ENCODE data around the gene ANKMY1. TPM values are rescaled to one million over a fixed set of nuclear protein-coding genes. Genes with fewer than 3 reads are reported as not detected.

ANKMY1 gene
- total and polyA plus RNA-seq, 2 donors (not counting 1 experiment from before 2014, with no cell fraction given): 51.7 to 72.1 TPM

GRCh38 chr2:240596491-240596931 is 38.7 kb upstream of the ANKMY1 start:
- intact Hi-C loops (cut with micrococcal nuclease): no loop called here
- no peaks in the 10 kb centered on the region for H3K4me1 Mint-ChIP-seq
- no peak overlapping the region for H3K27ac ChIP-seq (ENCODE audit: low read length in 2 of 2)
- H3K4me2 ChIP-seq (replicated peaks; ENCODE audit: low read depth, low read length, poor library complexity, severe bottlenecking): no peak overlapping the region
- no peak overlapping the region for H3K27ac Mint-ChIP-seq
- WGBS (ENCODE audit: insufficient coverage): 88% methylated on average over 22 of the region's 23 CpGs
- peaks cover 33% of the 10 kb centered on the region for H3K79me2 ChIP-seq (ENCODE audit: control insufficient read depth, insufficient read depth, low read length)
- H3K9me3 Mint-ChIP-seq (ENCODE audit: insufficient read depth): no peaks in the 10 kb centered on the region
- no peak overlapping the region for H3K4me3 ChIP-seq (ENCODE audit: control extremely low read depth in 1 of 5, extremely low read depth in 1 of 5, insufficient read depth in 1 of 5, low read depth in 2 of 5, low read length in 4 of 5)
- H3K9me3 ChIP-seq (ENCODE audit: control extremely low read depth in 1 of 3, control insufficient read depth in 2 of 3, insufficient read depth in 1 of 3, low read length in 2 of 3): no peaks in the 10 kb centered on the region
- ChIA-PET CTCF (no interaction called here), POLR2A (no interaction called here)
- peaks cover 0 to 38% of the 10 kb centered on the region in 2 experiments for H3K36me3 ChIP-seq (replicated peaks in 1 of 2; ENCODE audit: control extremely low read depth in 1 of 2, control insufficient read depth in 1 of 2, extremely low read depth in 1 of 2, insufficient read depth in 2 of 2, low read length in 1 of 2)
- no peaks in the 10 kb centered on the region for H3K4me1 ChIP-seq (ENCODE audit: control insufficient read depth in 2 of 2, insufficient read depth in 2 of 2, low read length in 2 of 2)
- DNase-seq (no peak), ATAC-seq (ENCODE audit: low read depth) (no peak)
- peaks cover 49% of the 10 kb centered on the region for H4K20me1 ChIP-seq (ENCODE audit: control insufficient read depth, insufficient read depth, low read length, poor library complexity, severe bottlenecking)
- TF ChIP-seq EZH2 (IDR thresholded peaks at IDR 0.05; ENCODE audit: borderline replicate concordance, insufficient read depth, low read depth, low read length, poor library complexity, severe bottlenecking) (no peak), CTCF (IDR thresholded peaks at IDR 0.05) (no peak)
- no peaks in the 10 kb centered on the region for H3K27me3 Mint-ChIP-seq
- no peak overlapping the region for H3K9ac ChIP-seq (ENCODE audit: low read length)
- no peak overlapping the region for H3K4me3 Mint-ChIP-seq
- no peak overlapping the region for H2AFZ ChIP-seq (ENCODE audit: insufficient read depth, low read depth, low read length, poor library complexity, severe bottlenecking)
- no peaks in the 10 kb centered on the region for H3K27me3 ChIP-seq (replicated peaks in 1 of 4; ENCODE audit: control extremely low read depth in 1 of 4, control insufficient read depth in 3 of 4, insufficient read depth in 4 of 4, low read length in 3 of 4)

DNA sequence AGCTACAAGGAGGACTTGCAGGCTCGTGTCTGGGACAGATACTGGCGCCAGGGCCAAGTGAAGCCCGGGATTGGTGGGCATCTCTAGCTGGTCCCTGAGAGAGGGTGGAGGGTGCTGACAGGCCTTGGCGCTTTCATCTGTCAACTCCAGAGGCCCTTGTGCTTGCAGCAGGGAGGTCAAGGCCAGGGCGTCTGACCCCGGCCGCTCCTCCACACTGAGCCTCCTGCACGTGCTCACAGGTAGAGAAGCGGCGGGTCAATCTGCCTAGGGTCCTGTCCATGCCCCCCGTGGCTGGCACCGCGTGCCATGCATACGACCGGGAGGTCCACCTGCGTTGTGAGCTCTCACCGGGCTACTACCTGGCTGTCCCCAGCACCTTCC is 38.3 kb upstream of the ANKMY1 start:
- ChIA-PET CTCF (no interaction called here), POLR2A (no interaction called here)
- Histone ChIP-seq H3K4me2 (replicated peaks; ENCODE audit: low read depth, low read length, poor library complexity, severe bottlenecking) (no peak overlapping the region), H3K36me3 (replicated peaks in 1 of 2; ENCODE audit: control extremely low read depth in 1 of 2, control insufficient read depth in 1 of 2, extremely low read depth in 1 of 2, insufficient read depth in 2 of 2, low read length in 1 of 2) (peaks cover 0 to 41% of the 10 kb centered on the region in 2 experiments), H2AFZ (ENCODE audit: insufficient read depth, low read depth, low read length, poor library complexity, severe bottlenecking) (no peak overlapping the region), H3K4me3 (ENCODE audit: control extremely low read depth in 1 of 5, extremely low read depth in 1 of 5, insufficient read depth in 1 of 5, low read depth in 2 of 5, low read length in 4 of 5) (no peak overlapping the region), H4K20me1 (ENCODE audit: control insufficient read depth, insufficient read depth, low read length, poor library complexity, severe bottlenecking) (peaks cover 53% of the 10 kb centered on the region), H3K27ac (ENCODE audit: low read length in 2 of 2) (no peak overlapping the region), H3K4me1 (ENCODE audit: control insufficient read depth in 2 of 2, insufficient read depth in 2 of 2, low read length in 2 of 2) (no peaks in the 10 kb centered on the region), H3K9ac (ENCODE audit: low read length) (no peak overlapping the region), H3K9me3 (ENCODE audit: control extremely low read depth in 1 of 3, control insufficient read depth in 2 of 3, insufficient read depth in 1 of 3, low read length in 2 of 3) (no peaks in the 10 kb centered on the region), H3K27me3 (replicated peaks in 1 of 4; ENCODE audit: control extremely low read depth in 1 of 4, control insufficient read depth in 3 of 4, insufficient read depth in 4 of 4, low read length in 3 of 4) (no peaks in the 10 kb centered on the region), H3K79me2 (ENCODE audit: control insufficient read depth, insufficient read depth, low read length) (peaks cover 37% of the 10 kb centered on the region)
- no peaks in the 10 kb centered on the region for H3K4me1 Mint-ChIP-seq
- H3K4me3 Mint-ChIP-seq: no peak overlapping the region
- intact Hi-C loops (cut with micrococcal nuclease): no loop called here
- DNase-seq (no peak), ATAC-seq (ENCODE audit: low read depth) (no peak)
- no peak overlapping the region for H3K27ac Mint-ChIP-seq
- H3K9me3 Mint-ChIP-seq (ENCODE audit: insufficient read depth): no peaks in the 10 kb centered on the region
- WGBS (ENCODE audit: insufficient coverage): over 99% methylated on average over 17 of the region's 17 CpGs
- TF ChIP-seq CTCF (IDR thresholded peaks at IDR 0.05): no peak
- no peak for TF ChIP-seq EZH2 (IDR thresholded peaks at IDR 0.05; ENCODE audit: borderline replicate concordance, insufficient read depth, low read depth, low read length, poor library complexity, severe bottlenecking)
- H3K27me3 Mint-ChIP-seq: no peaks in the 10 kb centered on the region
